22Rv1 (cell line): ENCODE results near the gene ADAP1.

Experiments
- ZFX ChIP-seq: fragments of 450-650 bp; IDR thresholded peaks from 2 replicates; pipeline ENCODE4 v1.6.1; 2017; ENCODE audit warnings: antibody characterized with exemption, borderline replicate concordance
- TF ChIP-seq, protein P1 (sequence below): fragments of 450-650 bp; IDR thresholded peaks from 2 replicates; pipeline ENCODE4 v1.5.1; 2017; ENCODE audit warnings: mild to moderate bottlenecking

DNA sequence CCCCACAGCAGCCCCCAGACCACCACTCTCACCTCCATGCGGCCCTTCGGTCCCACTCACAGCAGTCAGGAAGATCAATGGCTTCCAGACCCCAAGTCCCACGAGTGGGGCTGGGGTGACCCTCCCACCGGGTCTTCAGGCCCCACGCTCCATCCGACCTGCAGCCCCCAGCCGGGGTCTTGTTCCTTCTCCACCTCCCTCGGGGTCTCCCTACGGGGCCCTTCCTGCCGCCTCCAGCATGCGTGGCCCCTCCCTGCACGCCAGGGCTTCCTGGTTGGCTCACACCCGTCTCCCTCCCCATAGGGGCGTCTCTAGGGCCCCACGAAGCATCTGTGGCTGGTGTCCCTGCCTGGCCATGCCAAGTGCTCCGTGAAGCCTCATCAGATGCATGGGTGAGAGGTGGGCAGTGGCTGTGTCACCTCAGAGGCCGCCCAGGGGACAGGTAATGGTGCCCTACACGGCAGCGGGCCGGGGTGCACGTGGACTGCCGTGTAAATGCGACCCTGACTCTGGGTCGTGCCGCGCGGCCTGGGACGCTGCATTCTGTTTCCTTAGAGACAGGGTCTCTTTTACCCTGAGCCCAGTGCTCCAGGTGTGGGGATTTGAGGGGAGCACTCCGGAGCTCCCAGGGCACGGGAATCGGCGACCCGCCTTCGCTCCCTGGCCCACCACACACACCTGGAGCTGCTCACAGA, 19.9 kb downstream of the ADAP1 start:
- TF ChIP-seq, protein P1, sequence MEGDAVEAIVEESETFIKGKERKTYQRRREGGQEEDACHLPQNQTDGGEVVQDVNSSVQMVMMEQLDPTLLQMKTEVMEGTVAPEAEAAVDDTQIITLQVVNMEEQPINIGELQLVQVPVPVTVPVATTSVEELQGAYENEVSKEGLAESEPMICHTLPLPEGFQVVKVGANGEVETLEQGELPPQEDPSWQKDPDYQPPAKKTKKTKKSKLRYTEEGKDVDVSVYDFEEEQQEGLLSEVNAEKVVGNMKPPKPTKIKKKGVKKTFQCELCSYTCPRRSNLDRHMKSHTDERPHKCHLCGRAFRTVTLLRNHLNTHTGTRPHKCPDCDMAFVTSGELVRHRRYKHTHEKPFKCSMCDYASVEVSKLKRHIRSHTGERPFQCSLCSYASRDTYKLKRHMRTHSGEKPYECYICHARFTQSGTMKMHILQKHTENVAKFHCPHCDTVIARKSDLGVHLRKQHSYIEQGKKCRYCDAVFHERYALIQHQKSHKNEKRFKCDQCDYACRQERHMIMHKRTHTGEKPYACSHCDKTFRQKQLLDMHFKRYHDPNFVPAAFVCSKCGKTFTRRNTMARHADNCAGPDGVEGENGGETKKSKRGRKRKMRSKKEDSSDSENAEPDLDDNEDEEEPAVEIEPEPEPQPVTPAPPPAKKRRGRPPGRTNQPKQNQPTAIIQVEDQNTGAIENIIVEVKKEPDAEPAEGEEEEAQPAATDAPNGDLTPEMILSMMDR, result no peak
- no peak for TF ChIP-seq ZFX
